WTC11 (cell line): ENCODE results near the gene FBXO31. TPM values are rescaled to one million over a fixed set of nuclear protein-coding genes. Genes with fewer than 3 reads are reported as not detected.
"Not testable (repeated sequence)": the region's sequence is repeated elsewhere in the genome, so short reads cannot be mapped to it uniquely, and the experiment has no call there.

Experiments
- ATAC-seq: fragments of 200-7000 bp; cut with Tn5 transposase; 2 replicates; pipeline ENCODE4 v1.10.0; 2021; ENCODE audit warnings: mild to moderate bottlenecking, moderate library complexity
- CTCF ChIA-PET: fragments of 300-600 bp; sonication (Branson Sonifier 250); formaldehyde crosslinking; loops from one replicate; lab custom pipeline; 2021; ENCODE audit warnings: antibody characterized with exemption; lab: Charles Lee
- POLR2A ChIA-PET: fragments of 350-600 bp; sonication (Branson Sonifier 250); formaldehyde crosslinking; loops from one replicate; lab custom pipeline; 2021; ENCODE audit warnings: antibody characterized with exemption; lab: Charles Lee
- DNase-seq: peaks from one replicate; pipeline ENCODE4 v3.0.0; 2021; ENCODE audit warnings: low spot score
- H3K27ac Mint-ChIP-seq: 2 replicates; pipeline ENCODE4 v1.8.0; 2021; ENCODE audit warnings: mixed read lengths
- H3K27me3 Mint-ChIP-seq: 2 replicates; pipeline ENCODE4 v1.8.0; 2021; ENCODE audit warnings: low read depth, mild to moderate bottlenecking, moderate library complexity, mixed read lengths
- H3K36me3 Mint-ChIP-seq: 2 replicates; pipeline ENCODE4 v1.8.0; 2021; ENCODE audit warnings: mixed read lengths
- H3K4me1 Mint-ChIP-seq: 2 replicates; pipeline ENCODE4 v1.8.0; 2022; ENCODE audit warnings: mixed read lengths
- H3K4me3 Mint-ChIP-seq: 2 replicates; pipeline ENCODE4 v1.8.0; 2021; ENCODE audit warnings: mild to moderate bottlenecking, moderate library complexity, mixed read lengths
- H3K9me3 Mint-ChIP-seq: 2 replicates; pipeline ENCODE4 v1.8.0; 2021; ENCODE audit warnings: mixed read lengths
- ATF1 ChIP-seq: sonication (generic); formaldehyde crosslinking; IDR thresholded peaks from 2 replicates; pipeline ENCODE4 v1.8.1; 2023; ENCODE audit warnings: mild to moderate bottlenecking, moderate library complexity, missing genetic modification reagents
- CREM ChIP-seq: sonication (generic); formaldehyde crosslinking; IDR thresholded peaks from 2 replicates; pipeline ENCODE4 v1.8.1; 2022; ENCODE audit warnings: mild to moderate bottlenecking, missing genetic modification reagents, moderate library complexity
- ELF4 ChIP-seq: sonication (generic); formaldehyde crosslinking; IDR thresholded peaks from 2 replicates; pipeline ENCODE4 v1.8.1; 2022; ENCODE audit warnings: low read depth, mild to moderate bottlenecking, moderate library complexity, missing genetic modification reagents
- ETV6 ChIP-seq: sonication (generic); formaldehyde crosslinking; IDR thresholded peaks from 2 replicates; pipeline ENCODE4 v1.8.1; 2022; ENCODE audit warnings: mild to moderate bottlenecking, missing genetic modification reagents
- FOXP4 ChIP-seq: sonication (generic); formaldehyde crosslinking; IDR thresholded peaks from 2 replicates; pipeline ENCODE4 v1.8.0; 2022; ENCODE audit warnings: mild to moderate bottlenecking, missing genetic modification reagents
- GTF2I ChIP-seq: fragments of 250-450 bp; sonication (Bioruptor Pico); conservative IDR thresholded peaks from 2 replicates; pipeline ENCODE4 v1.4.0; 2021; ENCODE audit warnings: mild to moderate bottlenecking
- IRF2 ChIP-seq: sonication (generic); formaldehyde crosslinking; IDR thresholded peaks from 2 replicates; pipeline ENCODE4 v1.8.0; 2022; ENCODE audit warnings: low read depth, missing genetic modification reagents, borderline replicate concordance
- MLX ChIP-seq: sonication (generic); formaldehyde crosslinking; IDR thresholded peaks from 2 replicates; pipeline ENCODE4 v1.8.1; 2023; ENCODE audit warnings: mild to moderate bottlenecking, missing genetic modification reagents, moderate library complexity
- MXD4 ChIP-seq: fragments of 250-450 bp; sonication (Bioruptor Pico); IDR thresholded peaks from 2 replicates; pipeline ENCODE4 v1.8.0; 2021; ENCODE audit warnings: mild to moderate bottlenecking, moderate library complexity, borderline replicate concordance
- NFE2L1 ChIP-seq: sonication (generic); formaldehyde crosslinking; IDR thresholded peaks from 2 replicates; pipeline ENCODE4 v1.8.1; 2023; ENCODE audit warnings: missing genetic modification reagents
- NR1H2 ChIP-seq: sonication (generic); formaldehyde crosslinking; IDR thresholded peaks from 2 replicates; pipeline ENCODE4 v1.9.0; 2021; ENCODE audit warnings: mild to moderate bottlenecking, moderate library complexity, missing genetic modification reagents
- NR2C2 ChIP-seq: sonication (generic); formaldehyde crosslinking; IDR thresholded peaks from 2 replicates; pipeline ENCODE4 v1.8.0; 2022; ENCODE audit warnings: mild to moderate bottlenecking, missing genetic modification reagents
- PRDM15 ChIP-seq: sonication (generic); formaldehyde crosslinking; IDR thresholded peaks from 2 replicates; pipeline ENCODE4 v1.8.0; 2022; ENCODE audit warnings: missing genetic modification reagents
- PREB ChIP-seq: sonication (generic); formaldehyde crosslinking; IDR thresholded peaks from 2 replicates; pipeline ENCODE4 v1.8.1; 2022; ENCODE audit warnings: mild to moderate bottlenecking, missing genetic modification reagents, moderate library complexity, borderline replicate concordance
- SOX15 ChIP-seq: fragments of 250-450 bp; sonication (Bioruptor Pico); IDR thresholded peaks from 2 replicates; pipeline ENCODE4 v1.9.0; 2021; ENCODE audit warnings: mild to moderate bottlenecking
- TCF7 ChIP-seq: sonication (generic); formaldehyde crosslinking; IDR thresholded peaks from 2 replicates; pipeline ENCODE4 v1.8.0; 2022; ENCODE audit warnings: mild to moderate bottlenecking, low read depth, missing genetic modification reagents, moderate library complexity
- TEAD1 ChIP-seq: sonication (generic); formaldehyde crosslinking; IDR thresholded peaks from 2 replicates; pipeline ENCODE4 v1.8.0; 2022; ENCODE audit warnings: mild to moderate bottlenecking, missing genetic modification reagents
- ZNF121 ChIP-seq: sonication (generic); formaldehyde crosslinking; IDR thresholded peaks from 2 replicates; pipeline ENCODE4 v1.8.0; 2023; ENCODE audit warnings: missing genetic modification reagents
- ZNF232 ChIP-seq: sonication (generic); formaldehyde crosslinking; IDR thresholded peaks from 2 replicates; pipeline ENCODE4 v1.8.0; 2022; ENCODE audit warnings: mild to moderate bottlenecking, missing genetic modification reagents
- ZNF263 ChIP-seq: sonication (generic); formaldehyde crosslinking; IDR thresholded peaks from 2 replicates; pipeline ENCODE4 v1.8.1; 2022; ENCODE audit warnings: low read depth, mild to moderate bottlenecking, moderate library complexity, missing genetic modification reagents
- ZNF317 ChIP-seq: sonication (generic); formaldehyde crosslinking; IDR thresholded peaks from 2 replicates; pipeline ENCODE4 v1.8.1; 2023; ENCODE audit warnings: low read depth, mild to moderate bottlenecking, moderate library complexity, missing genetic modification reagents, borderline replicate concordance
- ZNF423 ChIP-seq: fragments of 250-450 bp; sonication (Bioruptor Pico); IDR thresholded peaks from 2 replicates; pipeline ENCODE4 v2.1.2; 2022; ENCODE audit warnings: mild to moderate bottlenecking, moderate library complexity
- ZNF512 ChIP-seq: sonication (generic); formaldehyde crosslinking; IDR thresholded peaks from 2 replicates; pipeline ENCODE4 v1.8.1; 2022; ENCODE audit warnings: missing genetic modification reagents, borderline replicate concordance
- total RNA-seq: library from RNA; stranded (reverse); gene quantifications from 3 replicates; pipeline ENCODE4 v1.2.3, GENCODE V29; 2021
- TF ChIP-seq, protein P1 (sequence below): fragments of 250-450 bp; sonication (Bioruptor Pico); IDR thresholded peaks from 2 replicates; pipeline ENCODE4 v1.9.0; 2021; ENCODE audit warnings: mild to moderate bottlenecking

Gene FBXO31
- total RNA-seq, 1 experiment from 2014 or later = 22.6 TPM

DNA sequence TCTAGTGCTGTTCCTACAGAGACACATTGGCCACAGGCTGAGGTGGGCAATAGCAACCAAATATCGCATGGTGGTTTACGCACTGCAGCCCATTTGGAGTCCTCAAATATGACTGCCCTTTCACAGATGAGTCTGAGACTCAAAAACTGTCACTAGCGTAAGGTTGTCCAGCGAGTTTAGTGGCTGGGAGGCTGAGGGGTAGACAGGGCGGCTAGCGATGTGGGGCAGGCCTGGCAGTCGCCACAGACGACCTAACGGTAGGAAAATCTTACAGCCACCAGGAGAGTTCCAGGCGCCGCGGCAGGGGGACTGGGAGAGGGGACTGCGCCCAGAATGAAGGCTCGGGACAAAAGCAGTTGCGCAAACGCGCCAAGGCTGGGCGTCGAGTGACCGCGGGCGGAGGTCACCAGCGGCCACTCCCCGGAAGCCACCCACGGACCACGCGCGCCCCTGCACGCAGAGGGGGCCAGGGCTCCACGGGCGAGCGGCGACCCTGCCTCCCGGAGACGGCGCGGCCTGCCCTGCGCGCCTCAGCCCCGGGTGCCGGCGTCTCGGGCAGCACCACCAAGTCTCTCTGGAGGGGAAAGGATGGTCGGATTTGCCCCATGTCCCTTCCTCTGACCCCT is 7.9 kb upstream of the FBXO31 start (continued):
- TF ChIP-seq, protein P1, sequence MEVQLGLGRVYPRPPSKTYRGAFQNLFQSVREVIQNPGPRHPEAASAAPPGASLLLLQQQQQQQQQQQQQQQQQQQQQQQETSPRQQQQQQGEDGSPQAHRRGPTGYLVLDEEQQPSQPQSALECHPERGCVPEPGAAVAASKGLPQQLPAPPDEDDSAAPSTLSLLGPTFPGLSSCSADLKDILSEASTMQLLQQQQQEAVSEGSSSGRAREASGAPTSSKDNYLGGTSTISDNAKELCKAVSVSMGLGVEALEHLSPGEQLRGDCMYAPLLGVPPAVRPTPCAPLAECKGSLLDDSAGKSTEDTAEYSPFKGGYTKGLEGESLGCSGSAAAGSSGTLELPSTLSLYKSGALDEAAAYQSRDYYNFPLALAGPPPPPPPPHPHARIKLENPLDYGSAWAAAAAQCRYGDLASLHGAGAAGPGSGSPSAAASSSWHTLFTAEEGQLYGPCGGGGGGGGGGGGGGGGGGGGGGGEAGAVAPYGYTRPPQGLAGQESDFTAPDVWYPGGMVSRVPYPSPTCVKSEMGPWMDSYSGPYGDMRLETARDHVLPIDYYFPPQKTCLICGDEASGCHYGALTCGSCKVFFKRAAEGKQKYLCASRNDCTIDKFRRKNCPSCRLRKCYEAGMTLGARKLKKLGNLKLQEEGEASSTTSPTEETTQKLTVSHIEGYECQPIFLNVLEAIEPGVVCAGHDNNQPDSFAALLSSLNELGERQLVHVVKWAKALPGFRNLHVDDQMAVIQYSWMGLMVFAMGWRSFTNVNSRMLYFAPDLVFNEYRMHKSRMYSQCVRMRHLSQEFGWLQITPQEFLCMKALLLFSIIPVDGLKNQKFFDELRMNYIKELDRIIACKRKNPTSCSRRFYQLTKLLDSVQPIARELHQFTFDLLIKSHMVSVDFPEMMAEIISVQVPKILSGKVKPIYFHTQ = no peak
- no peak for TF ChIP-seq ZNF317 (CRISPR knock-in tag)
- TF ChIP-seq ELF4 (CRISPR knock-in tag) = no peak
- TF ChIP-seq MXD4 (CRISPR knock-in tag) = no peak
- TF ChIP-seq SOX15 = no peak
- no peak for TF ChIP-seq NR1H2 (CRISPR knock-in tag)
- TF ChIP-seq ETV6 = no peak
- TF ChIP-seq, all 79 proteins: peak for 2

GRCh38 chr16:87390641-87391323 is 7.2 kb upstream of the FBXO31 start:
- Mint-ChIP-seq H3K4me3 (peak overlapping the region; percentile 83), H3K4me1 (peaks cover 44% of the 10 kb centered on the region), H3K27me3 (peaks cover 3% of the 10 kb centered on the region; the same call in 1 of the 2 replicates), H3K27ac (no peak overlapping the region), H3K9me3 (no peaks in the 10 kb centered on the region), H3K36me3 (no peaks in the 10 kb centered on the region)
- POLR2A ChIA-PET = no interaction called here
- TF ChIP-seq IRF2 (CRISPR knock-in tag) (no peak), NFE2L1 (no peak), ATF1 (no peak), ZNF423 (CRISPR knock-in tag) (no peak), PRDM15 (CRISPR knock-in tag) (no peak), PREB (CRISPR knock-in tag) (no peak), MLX (CRISPR knock-in tag) (no peak), ZNF263 (no peak), ZNF512 (CRISPR knock-in tag) (no peak), GTF2I (peak; percentile 68; the same call in 1 of the 2 replicates), NR2C2 (CRISPR knock-in tag) (no peak), CREM (CRISPR knock-in tag) (no peak), ZNF232 (no peak), TCF7 (no peak), TEAD1 (CRISPR knock-in tag) (no peak), FOXP4 (CRISPR knock-in tag) (no peak), ZNF121 (CRISPR knock-in tag) (peak; percentile 99)
- ATAC-seq (no peak), DNase-seq (no peak)
- CTCF ChIA-PET = no interaction called here

- H3K27ac Mint-ChIP-seq, CTCF ChIA-PET: not testable (repeated sequence)
Observed at GRCh38 chr16:87389914-87390313, 6.3 kb upstream of the FBXO31 start.

More at GRCh38 chr16:87389914-87390313, 6.3 kb upstream of the FBXO31 start:
- H3K36me3 Mint-ChIP-seq, POLR2A ChIA-PET, DNase-seq, H3K4me3 Mint-ChIP-seq, ATAC-seq, H3K9me3 Mint-ChIP-seq, H3K27me3 Mint-ChIP-seq: not testable (repeated sequence)
- peaks cover 38% of the 10 kb centered on the region for H3K4me1 Mint-ChIP-seq
